CD4-positive, alpha-beta T cell treated with Interleukin-15 for 1 hour (primary cell): ENCODE data around the gene ALX3.

Experiments used
- DNase-seq: peaks from one replicate; pipeline ENCODE4 v3.0.0-alpha.2; 2020

Gene ALX3

DNA sequence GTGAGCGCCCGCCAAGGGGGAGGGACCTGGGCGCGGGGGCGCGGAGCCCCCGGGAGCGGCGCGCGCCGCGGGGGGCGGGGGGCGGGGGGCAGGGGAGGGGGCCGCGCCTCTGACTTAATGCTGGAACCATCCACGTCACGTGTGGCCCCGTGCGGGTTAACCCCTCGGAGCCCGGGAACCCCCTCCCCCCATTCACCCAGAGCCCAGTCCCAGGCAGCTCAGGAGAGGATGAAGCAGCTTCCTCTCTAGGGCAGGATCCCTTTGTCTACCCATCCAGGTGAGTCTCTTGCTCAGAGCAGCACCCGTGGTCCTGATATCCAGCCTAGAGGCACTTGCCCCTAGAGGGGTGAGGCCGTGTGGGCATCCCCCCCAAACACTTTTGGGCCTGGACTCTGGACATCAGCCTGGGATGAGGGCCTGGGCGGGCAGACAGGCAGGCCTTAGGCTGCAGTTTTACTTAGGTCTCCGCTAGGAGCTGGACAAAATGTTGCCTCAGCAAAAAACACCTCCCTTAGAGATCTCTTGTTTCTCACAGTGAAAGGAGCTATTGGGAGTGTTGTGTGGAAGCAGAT lies at the start of gene ALX3:
Gene ALX3 (minus strand): TSS at position 2 of the 572 bp plus-strand sequence. CDS start 60 bp downstream, outside the sequence.
- no peak for DNase-seq

- no peak for DNase-seq
Observed at GRCh38 chr1:110119843-110120242, 49.4 kb upstream of the ALX3 start.

GRCh38 chr1:110118636-110119396 lies 48.3 kb upstream of the ALX3 start:
- DNase-seq: no peak

- no peak for DNase-seq
Observed at GRCh38 chr1:110114784-110115183, 44.3 kb upstream of the ALX3 start.

- no peak for DNase-seq
Observed at GRCh38 chr1:110114173-110114572, 43.7 kb upstream of the ALX3 start.

DNA sequence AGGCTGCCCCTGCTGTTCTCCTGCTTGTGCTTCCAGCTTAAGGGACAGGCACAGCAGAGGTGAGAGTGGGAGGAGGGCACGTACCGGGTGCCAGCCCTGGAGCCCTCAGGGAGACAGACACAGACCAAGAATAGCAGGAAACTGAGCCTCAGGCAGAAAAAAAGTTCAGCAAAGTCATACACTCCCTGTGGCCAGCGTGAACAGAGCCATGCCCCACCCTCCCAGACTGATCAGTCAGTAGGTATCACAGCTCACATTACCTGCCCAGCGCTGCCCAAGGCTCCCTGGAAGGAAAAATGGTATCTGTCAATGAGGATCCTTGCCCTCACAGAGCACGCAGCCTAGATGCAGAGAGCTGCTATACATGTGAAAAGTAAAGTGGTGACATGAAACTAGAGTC lies 43.1 kb upstream of the ALX3 start:
- no peak for DNase-seq

GRCh38 chr1:110112656-110113055 lies 42.2 kb upstream of the ALX3 start:
- DNase-seq: no peak

GRCh38 chr1:110112143-110112542 lies 41.7 kb upstream of the ALX3 start, which contains the start of gene UBL4B:
UBL4B (plus strand) TSS chr1:110112443; CDS start chr1:110112535, 92 bp downstream.
- no peak for DNase-seq

GRCh38 chr1:110111081-110111480 lies 40.6 kb upstream of the ALX3 start:
- DNase-seq: no peak

DNA sequence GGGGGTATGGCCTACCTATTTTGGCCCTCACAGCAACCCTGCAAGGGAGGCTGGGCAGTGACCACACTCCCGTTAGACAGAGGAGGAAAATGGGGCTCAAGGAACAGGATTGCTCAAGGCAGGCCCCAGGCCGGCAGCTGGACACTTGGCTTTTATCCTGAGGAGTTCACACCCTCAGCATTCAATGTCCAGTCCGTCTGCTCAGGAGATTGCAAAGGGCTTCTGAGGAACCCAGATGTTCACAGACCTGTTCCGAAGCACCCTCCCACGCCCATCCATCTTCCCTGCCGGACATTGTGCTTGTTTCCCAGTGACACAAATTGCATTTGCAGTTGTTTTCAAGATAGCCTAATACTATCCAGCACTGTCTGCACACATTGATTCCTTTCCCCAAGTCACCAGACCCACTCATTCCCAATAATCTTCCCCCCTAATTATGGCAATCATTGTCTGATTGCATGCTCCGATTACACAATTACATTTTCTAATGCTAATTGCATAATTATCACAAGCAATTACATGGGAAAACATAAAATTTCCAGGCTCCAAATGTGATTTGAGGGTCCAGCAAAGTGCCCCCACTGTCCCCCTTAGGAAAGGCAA lies 37.5 kb upstream of the ALX3 start:
- no peak for DNase-seq

GRCh38 chr1:110106013-110106941 lies 35.8 kb upstream of the ALX3 start:
- DNase-seq: peak; percentile 64

DNA sequence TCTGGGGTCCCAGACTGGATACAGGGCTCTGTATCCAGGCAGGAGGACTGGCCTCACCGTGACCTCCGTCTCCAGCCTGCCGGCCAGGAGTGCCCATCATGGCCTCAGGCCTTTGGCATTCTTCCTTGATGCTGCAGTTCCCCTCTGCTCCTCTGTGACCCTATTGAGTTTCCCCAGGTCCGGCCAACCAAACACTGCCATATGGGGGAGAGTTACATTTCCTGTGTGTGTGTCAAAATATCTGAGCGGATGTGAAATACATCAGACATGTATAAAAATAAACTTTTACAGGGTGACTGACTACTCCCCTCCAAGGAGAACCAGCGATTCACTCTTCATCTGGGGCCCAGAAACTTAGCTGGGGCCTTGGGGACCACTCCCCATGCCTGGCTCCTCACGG lies 31.6 kb upstream of the ALX3 start:
- DNase-seq: no peak

DNA sequence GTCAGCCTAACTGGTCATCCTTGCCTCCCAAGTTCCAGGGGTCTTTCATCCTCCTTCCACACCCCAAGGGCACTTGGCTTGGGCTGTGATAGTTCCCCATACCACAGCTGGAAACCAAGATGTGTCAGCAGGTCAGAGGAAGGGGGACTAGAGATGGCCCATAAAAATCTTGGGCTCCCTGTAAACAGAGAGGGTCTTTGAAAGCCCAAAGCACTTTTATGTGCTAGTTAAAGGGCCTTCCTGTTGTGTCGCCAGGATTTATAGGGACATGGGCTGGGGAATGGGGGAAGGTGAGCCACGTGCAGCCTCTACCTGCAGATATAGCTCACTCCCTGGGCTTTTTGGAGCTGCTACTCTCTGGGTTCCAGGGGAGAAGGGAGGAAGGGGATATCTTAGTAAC lies 29.9 kb upstream of the ALX3 start:
- DNase-seq: no peak

DNA sequence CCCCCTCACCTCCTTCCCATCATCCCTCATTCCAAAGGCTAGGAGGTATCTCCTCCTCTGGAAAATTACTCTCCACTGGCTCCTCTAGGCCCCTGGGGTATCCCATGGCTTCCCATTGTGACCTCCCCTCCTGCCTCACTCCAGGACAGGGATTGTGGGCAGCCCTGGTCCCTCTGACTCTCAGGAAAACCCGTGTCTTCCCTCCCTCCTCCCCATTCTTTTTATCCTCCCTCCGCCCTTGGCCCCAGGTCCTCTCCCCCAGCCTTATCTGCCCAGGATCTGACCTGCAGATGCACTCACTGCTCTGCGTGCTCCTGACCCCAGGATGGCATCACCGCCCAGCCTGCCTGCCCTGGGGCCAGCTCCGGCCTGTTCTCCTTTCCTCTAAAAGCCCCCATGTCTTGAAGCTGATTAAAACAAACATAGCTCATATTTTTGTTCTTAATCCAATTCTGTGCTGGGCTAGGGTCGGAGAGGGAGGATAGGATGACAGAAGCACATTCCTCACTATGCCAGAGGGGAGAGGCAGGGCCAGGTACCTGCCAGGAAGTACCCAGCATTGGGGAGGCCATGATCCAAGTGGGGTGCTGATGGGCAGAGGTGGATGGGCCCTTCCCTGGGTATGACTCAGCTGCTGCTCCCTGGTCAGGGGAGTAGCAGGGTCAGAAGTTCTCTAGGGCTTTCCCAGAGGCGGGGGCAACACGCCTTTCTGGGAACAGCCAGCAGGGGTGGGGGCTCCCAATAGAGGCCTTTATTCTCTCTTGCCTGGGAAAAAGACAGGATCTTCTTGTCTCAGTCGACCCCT lies 28.0 kb upstream of the ALX3 start:
- no peak for DNase-seq

DNA sequence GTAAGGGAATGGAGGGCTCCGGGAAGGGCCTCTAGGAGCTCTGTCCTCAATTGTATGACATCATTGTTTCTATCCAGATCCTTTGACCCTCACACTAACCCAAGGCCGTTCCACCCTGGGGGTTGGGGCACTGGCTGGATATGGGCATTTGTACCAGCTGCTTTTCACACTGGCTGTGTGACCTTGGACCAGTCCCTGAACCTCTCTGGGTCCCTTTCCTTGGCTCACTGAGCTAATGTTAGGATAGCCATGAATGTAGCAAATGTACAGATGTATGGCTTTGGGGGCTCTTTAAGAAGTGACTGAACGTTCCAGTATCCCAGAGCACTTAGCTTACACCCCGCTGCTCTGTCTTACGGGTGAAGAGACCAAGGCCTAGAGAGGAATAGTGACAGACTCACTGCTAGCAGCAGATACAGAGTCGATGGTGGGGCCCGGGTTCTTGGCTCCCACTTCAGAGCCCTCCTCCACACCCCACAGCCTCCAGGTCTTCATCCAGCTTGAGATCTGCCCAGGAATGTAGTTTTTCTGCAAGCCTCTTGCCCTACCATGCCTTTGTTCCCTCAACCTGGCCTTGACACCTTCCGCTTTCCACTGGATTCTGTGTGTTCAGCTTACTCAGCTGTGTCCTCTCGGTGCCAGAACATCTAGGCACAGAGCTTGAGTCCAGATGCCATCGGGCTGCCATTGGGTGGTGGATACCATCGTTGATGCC lies 27.2 kb upstream of the ALX3 start:
- DNase-seq: no peak

DNA sequence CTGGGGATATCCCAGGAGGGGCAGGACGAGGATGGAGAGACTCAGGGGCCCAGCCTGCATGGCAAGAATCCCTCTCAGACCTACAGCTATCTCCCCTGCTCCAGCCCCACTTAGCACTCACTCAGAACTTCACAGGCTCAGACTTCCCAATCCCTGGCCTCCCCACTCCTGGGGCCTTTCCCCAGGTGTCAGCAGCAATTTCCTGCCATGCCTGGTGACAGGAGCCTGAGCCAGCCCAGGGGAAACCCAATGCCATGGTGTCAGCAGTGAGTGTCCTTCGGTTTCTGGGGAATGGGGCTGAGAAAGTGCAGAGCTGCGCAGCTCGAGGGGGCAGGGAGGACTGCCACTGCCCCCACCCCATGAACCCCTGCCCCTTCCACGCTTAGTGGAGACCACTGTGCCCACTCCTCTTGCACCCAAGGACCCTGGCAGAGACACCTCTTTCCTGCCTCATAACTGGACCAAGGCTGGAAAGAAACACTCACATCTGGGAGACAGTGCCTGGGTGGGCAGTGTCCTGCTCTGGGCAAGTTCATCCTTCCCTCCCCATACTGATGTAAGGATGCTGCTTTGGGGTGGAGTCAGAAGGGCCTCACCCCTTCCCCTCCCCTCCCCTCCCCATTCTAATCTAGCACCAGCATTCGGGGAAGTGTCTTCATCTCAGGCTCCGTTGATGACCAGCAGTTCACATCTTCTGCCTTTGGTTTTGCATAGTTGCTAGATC lies 24.6 kb upstream of the ALX3 start:
- no peak for DNase-seq

GRCh38 chr1:110092991-110093390 lies 22.5 kb upstream of the ALX3 start:
- DNase-seq: no peak

DNA sequence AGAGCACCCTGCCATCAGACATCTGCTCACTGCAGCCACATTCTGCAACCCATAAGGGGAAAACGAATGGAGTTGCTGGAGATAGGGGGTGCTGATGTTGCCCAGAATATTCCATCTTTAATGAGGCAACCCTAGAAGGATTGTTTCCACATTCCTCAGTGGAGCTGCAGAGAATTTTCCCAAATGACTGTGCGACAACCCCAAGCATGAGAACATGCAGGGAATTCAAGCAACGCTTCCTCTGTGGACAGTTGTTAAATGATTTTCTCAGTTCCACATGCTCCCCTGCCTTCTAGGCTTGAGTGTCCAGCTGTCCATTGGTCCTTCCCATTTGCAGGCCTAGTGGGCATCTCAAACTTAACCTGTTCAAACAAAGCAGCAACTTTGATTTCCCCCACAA lies 21.3 kb upstream of the ALX3 start:
- no peak for DNase-seq

GRCh38 chr1:110091381-110091780 lies 20.9 kb upstream of the ALX3 start:
- DNase-seq: no peak

DNA sequence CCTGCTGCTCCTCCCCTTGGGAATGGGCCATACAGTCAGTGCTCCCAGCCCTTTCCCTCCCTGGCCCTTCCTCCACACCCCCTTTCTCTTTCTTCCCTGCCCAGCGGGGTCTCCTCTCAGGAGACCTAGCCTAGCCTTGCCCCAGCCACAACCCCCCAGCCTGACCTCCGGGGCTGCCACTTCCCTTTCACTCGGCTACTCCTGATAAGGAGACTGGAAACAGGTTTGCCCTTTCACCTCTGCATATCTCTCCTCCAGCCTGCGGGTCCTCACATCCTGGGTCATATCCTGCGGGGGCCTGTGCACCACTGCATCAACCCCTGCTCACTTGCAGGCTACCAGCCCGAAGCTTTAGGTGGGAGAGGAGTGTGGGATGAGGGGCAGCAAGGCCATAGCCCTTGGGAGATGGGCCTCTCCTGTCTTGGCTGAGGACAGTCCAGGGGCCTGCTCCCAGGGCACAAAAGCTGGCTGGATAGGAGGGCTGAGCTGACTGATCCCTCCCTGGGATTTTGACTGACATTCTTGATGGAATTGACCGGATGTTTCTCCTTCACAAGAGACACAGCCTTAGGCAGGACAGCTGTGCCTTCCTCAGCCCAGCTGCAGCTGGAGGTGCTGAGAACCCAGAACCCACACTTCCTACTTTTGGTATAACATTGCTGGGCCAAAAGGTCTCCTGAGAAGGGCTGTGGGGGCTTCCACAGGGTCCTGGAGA lies 19.2 kb upstream of the ALX3 start:
- DNase-seq: no peak
